Astrocyte (in vitro differentiated cells and primary cell): ENCODE data around the gene CCDC136.

ENCODE experiments used
- EZH2 ChIP-seq: IDR thresholded peaks from 2 replicates; pipeline ENCODE4 v1.6.1; 2012; ENCODE audit warnings: mild to moderate bottlenecking, low read length, inconsistent platforms; ENCODE audit not compliant: insufficient read depth
- TF ChIP-seq, protein P1 (sequence below): IDR thresholded peaks from 2 replicates; pipeline ENCODE4 v1.5.1; 2011; ENCODE audit warnings: low read depth, mild to moderate bottlenecking, inconsistent platforms, low read length, moderate library complexity; ENCODE audit not compliant: insufficient read depth

DNA sequence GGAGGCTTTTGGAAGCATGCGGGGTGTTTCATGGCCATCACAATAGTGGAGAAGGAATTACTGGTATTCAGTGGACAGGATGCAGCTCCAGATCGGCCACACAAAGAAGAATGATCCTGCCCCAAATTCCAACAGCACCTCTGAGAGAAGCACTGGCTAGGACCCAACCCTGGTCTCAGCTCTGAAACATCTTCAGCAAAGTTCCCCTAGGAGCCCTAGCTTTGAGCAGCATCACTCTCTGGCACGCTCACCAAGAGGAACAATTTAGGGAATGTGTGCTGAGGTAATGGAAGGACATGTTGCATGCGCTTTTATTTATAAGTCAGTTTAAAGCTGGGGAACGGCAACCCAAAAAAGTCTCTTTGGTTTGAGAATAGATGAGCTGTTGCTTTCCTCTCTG, 10.6 kb upstream of the CCDC136 start:
- TF ChIP-seq EZH2: no peak
- TF ChIP-seq, protein P1, sequence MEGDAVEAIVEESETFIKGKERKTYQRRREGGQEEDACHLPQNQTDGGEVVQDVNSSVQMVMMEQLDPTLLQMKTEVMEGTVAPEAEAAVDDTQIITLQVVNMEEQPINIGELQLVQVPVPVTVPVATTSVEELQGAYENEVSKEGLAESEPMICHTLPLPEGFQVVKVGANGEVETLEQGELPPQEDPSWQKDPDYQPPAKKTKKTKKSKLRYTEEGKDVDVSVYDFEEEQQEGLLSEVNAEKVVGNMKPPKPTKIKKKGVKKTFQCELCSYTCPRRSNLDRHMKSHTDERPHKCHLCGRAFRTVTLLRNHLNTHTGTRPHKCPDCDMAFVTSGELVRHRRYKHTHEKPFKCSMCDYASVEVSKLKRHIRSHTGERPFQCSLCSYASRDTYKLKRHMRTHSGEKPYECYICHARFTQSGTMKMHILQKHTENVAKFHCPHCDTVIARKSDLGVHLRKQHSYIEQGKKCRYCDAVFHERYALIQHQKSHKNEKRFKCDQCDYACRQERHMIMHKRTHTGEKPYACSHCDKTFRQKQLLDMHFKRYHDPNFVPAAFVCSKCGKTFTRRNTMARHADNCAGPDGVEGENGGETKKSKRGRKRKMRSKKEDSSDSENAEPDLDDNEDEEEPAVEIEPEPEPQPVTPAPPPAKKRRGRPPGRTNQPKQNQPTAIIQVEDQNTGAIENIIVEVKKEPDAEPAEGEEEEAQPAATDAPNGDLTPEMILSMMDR: no peak
